Neural crest cell (in vitro differentiated cells): ENCODE data around the gene PRXL2A. TPM values are rescaled to one million over a fixed set of nuclear protein-coding genes. Genes with fewer than 3 reads are reported as not detected.

Experiments used
- DNase-seq: peaks from one replicate; pipeline ENCODE4 v3.0.0; 2021; ENCODE audit warnings: low read depth, mixed read lengths, low spot score
- H3K27ac Mint-ChIP-seq: one replicate; pipeline ENCODE4 v1.8.0; 2021; ENCODE audit warnings: mild to moderate bottlenecking, mixed read lengths; ENCODE audit not compliant: unreplicated experiment
- H3K27me3 Mint-ChIP-seq: 2 replicates; pipeline ENCODE4 v1.8.0; 2021; ENCODE audit warnings: low read depth, mild to moderate bottlenecking, mixed read lengths
- H3K36me3 Mint-ChIP-seq: 2 replicates; pipeline ENCODE4 v1.8.0; 2021; ENCODE audit warnings: low read depth, mild to moderate bottlenecking, mixed read lengths
- H3K4me1 Mint-ChIP-seq: 2 replicates; pipeline ENCODE4 v1.8.0; 2021; ENCODE audit warnings: mixed read lengths
- H3K4me3 Mint-ChIP-seq: one replicate; pipeline ENCODE4 v1.8.0; 2021; ENCODE audit warnings: mild to moderate bottlenecking, mixed read lengths
- H3K9me3 Mint-ChIP-seq: 2 replicates; pipeline ENCODE4 v1.8.0; 2021; ENCODE audit warnings: mixed read lengths
- total RNA-seq: library from RNA; stranded (reverse); gene quantifications from 2 replicates; pipeline ENCODE4 v1.2.1, GENCODE V29; 2021
- TF ChIP-seq, protein P1 (sequence below): fragments of 200-600 bp; sonication (generic); conservative IDR thresholded peaks from 2 replicates; pipeline ENCODE4 v1.5.0; 2021; ENCODE audit warnings: antibody characterized with exemption, mild to moderate bottlenecking

Gene PRXL2A
- total RNA-seq, 1 donor from 2014 or later, result 161 TPM

DNA sequence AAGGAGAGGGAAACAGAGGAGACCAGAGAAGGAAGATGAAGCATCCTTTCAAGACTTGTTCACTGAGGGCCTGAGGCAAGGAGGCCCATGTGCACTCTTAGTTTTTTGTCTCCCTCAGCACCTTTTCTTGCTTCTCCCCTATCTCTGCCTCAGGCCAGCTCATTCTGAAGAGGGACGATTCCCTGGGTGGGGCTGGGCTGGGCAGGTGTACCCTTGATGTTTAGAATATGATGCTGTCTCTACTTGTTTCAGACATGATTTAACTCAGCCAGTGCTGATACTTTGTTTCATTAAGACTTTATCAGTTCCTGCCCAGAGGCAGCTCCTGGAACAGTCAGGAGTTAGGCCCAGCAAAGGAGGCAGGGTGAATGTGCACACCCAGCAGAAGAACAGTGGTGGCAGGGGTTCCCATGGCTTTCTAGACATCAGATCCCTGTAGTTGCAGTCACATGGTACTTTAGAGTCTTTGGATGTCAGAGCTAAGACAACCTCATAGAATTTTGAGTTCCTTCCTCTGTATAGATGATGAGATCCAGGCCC is 3.4 kb downstream of the PRXL2A start:
- Mint-ChIP-seq H3K27ac (no peak overlapping the region), H3K9me3 (no peaks in the 10 kb centered on the region), H3K36me3 (peaks cover 4% of the 10 kb centered on the region), H3K27me3 (no peaks in the 10 kb centered on the region), H3K4me3 (peak overlapping the region; percentile 51), H3K4me1 (peaks cover 85% of the 10 kb centered on the region)
- TF ChIP-seq, protein P1, sequence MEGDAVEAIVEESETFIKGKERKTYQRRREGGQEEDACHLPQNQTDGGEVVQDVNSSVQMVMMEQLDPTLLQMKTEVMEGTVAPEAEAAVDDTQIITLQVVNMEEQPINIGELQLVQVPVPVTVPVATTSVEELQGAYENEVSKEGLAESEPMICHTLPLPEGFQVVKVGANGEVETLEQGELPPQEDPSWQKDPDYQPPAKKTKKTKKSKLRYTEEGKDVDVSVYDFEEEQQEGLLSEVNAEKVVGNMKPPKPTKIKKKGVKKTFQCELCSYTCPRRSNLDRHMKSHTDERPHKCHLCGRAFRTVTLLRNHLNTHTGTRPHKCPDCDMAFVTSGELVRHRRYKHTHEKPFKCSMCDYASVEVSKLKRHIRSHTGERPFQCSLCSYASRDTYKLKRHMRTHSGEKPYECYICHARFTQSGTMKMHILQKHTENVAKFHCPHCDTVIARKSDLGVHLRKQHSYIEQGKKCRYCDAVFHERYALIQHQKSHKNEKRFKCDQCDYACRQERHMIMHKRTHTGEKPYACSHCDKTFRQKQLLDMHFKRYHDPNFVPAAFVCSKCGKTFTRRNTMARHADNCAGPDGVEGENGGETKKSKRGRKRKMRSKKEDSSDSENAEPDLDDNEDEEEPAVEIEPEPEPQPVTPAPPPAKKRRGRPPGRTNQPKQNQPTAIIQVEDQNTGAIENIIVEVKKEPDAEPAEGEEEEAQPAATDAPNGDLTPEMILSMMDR, result no peak
- no peak for DNase-seq

DNA sequence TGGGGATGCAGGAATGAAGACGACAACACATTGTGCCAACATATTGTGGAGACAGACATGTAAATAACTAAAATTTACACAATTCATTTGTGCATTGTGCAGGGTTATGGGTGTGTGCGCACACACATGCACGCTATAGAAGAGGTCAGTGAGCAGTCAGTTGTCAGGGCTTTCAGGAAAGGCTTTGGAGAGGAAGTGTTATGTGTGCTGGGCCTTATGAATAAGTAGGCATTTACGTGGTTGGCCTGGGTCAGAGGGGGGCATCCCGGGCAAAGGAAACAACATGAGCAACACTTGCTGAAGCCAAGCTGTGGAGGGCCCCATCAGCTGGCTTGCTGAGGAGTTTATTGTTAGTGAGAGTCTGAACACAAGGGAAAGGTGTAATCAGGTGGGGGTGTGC is 4.1 kb downstream of the PRXL2A start:
- no peak for DNase-seq
- TF ChIP-seq, protein P1, result no peak
- Mint-ChIP-seq H3K9me3 (no peaks in the 10 kb centered on the region), H3K27me3 (no peaks in the 10 kb centered on the region), H3K4me1 (peaks cover 89% of the 10 kb centered on the region), H3K27ac (peak overlapping the region; percentile 78), H3K4me3 (peak overlapping the region; percentile 51), H3K36me3 (peaks cover 4% of the 10 kb centered on the region)

DNA sequence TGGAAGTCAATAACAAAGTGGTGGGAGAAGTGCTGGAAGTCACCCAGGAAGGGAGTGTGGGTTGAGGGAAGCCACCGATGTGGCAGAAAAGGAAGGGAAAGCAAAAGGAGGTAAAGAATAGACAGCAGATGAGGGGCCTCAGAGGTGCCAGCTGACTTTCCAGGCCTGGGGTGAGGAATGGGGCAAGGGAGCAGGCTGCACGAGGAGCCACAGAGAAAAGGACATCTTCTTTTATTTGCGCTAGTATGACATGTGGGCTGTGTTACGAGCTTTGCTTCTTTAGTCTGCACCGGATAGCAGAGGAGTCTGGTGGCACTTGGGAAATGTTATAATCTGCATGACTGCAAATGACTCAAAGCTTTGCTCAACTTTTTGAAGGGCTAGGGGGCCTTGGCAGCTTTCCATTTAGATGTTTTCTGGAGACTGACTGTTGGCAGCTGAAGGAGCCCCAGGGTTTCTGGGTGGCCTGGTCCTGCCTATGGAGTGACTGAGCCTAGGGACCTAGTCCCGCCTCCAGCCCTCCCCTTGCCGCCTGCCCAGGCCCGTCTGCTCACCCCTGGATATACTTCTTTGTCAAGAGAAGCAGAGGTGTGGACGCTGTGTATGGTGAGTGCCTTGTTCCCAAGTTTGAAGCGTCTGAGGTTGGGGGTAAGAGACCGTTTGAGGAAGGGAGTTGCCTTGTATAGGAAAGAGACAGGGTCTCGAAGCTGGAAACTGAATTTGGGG is 5.1 kb downstream of the PRXL2A start:
- Mint-ChIP-seq H3K36me3 (peaks cover 4% of the 10 kb centered on the region), H3K27ac (peak overlapping the region; percentile 90), H3K9me3 (no peaks in the 10 kb centered on the region), H3K4me3 (peak overlapping the region; percentile 72), H3K27me3 (no peaks in the 10 kb centered on the region), H3K4me1 (peaks cover 90% of the 10 kb centered on the region)
- no peak for DNase-seq
- TF ChIP-seq, protein P1, result no peak

DNA sequence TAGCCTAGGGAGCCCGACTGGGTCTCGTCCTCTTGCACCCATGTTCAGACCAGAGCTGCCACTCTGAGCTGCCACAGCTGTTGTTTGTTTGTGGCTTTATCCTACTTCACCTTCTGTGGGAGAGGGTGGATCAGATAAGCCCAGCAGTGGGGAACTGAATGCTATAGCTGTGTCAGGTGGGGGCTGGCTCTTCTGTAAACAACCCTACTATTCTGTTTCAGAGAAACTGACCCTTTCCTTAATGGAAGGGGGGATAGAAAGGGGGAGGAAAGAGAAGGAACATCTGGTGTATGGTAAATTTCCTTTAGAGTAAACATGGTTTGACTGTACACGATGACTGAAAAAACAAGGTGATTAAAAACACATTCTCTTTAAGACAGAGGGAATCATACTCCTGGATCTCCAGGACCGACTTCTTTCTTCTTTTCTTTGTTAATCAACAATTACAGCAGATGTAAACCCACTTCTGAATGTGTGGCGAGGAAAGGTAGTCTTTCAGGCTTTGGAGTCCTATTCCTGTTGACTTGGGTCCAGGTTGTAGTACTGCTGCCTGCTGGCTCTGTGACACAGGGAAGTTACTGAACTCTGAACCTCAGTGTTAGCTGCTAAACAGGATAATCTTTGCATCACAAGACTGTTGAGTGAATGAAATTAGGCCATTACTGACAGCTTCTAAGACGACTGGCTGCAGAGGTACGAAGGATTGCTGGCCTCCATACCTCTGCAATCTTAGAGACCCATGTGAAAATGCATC is 6.0 kb downstream of the PRXL2A start:
- no peak for DNase-seq
- peaks cover 4% of the 10 kb centered on the region for H3K36me3 Mint-ChIP-seq
- TF ChIP-seq, protein P1, result no peak
- H3K4me3 Mint-ChIP-seq, result peak overlapping the region; percentile 72
- no peak overlapping the region for H3K27ac Mint-ChIP-seq
- no peaks in the 10 kb centered on the region for H3K9me3 Mint-ChIP-seq
- H3K27me3 Mint-ChIP-seq, result no peaks in the 10 kb centered on the region
- peaks cover 88% of the 10 kb centered on the region for H3K4me1 Mint-ChIP-seq

DNA sequence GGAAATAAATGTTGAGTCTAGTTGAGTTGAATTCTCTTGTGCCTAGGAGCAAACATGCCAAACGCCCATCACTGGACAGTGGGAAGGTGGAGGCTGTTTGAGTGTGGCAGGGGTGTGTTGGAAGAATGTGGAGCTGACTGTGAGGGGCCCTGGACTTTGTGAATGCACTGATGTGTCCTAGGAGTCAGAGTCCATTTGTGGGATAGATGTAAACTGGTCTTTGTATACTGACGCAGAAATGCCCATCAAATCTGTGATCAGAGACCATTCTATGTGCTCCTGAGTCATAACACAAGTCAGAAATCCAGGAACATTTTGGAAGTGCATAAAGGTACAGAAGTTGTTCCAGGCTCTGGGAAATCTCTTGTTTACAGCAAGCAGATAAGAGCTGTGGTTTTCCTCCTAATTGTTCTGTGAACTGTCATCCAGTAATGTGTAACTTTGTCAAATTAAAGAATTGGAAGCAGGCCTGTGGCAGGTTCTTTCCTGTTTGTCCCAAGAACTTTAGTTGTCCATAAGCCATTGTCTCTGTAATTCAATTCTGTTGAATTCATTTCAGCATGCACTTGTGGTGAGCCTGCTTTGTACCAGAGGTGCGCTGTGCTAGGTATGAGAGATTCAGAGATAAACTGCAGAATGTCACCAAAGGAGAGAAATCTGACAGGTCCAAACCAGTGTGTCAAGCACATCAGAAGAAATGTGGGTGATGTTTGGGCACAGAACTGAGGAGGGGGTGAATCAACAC is 7.6 kb downstream of the PRXL2A start:
- no peak for DNase-seq
- H3K27me3 Mint-ChIP-seq, result no peaks in the 10 kb centered on the region
- peak overlapping the region; percentile 28 for H3K27ac Mint-ChIP-seq

More for the DNA sequence above, 7.6 kb downstream of the PRXL2A start:
- TF ChIP-seq, protein P1, result no peak
- Mint-ChIP-seq H3K4me3 (no peak overlapping the region), H3K9me3 (no peaks in the 10 kb centered on the region), H3K36me3 (peaks cover 4% of the 10 kb centered on the region), H3K4me1 (peaks cover 72% of the 10 kb centered on the region)
